DND-41 (cell line): ENCODE data around the gene MMP14.

Experiments
- EZH2 ChIP-seq: IDR thresholded peaks from 3 replicates; pipeline ENCODE4 v1.6.1; 2012; ENCODE audit warnings: borderline replicate concordance, low read depth, mild to moderate bottlenecking, moderate library complexity, low read length, inconsistent platforms; ENCODE audit not compliant: severe bottlenecking
- TF ChIP-seq, protein P1 (sequence below): IDR thresholded peaks from 2 replicates; pipeline ENCODE4 v1.5.1; 2012; ENCODE audit warnings: borderline replicate concordance, low read length, moderate library complexity, mild to moderate bottlenecking; ENCODE audit not compliant: poor library complexity, severe bottlenecking; ENCODE audit errors: extremely low read depth

DNA sequence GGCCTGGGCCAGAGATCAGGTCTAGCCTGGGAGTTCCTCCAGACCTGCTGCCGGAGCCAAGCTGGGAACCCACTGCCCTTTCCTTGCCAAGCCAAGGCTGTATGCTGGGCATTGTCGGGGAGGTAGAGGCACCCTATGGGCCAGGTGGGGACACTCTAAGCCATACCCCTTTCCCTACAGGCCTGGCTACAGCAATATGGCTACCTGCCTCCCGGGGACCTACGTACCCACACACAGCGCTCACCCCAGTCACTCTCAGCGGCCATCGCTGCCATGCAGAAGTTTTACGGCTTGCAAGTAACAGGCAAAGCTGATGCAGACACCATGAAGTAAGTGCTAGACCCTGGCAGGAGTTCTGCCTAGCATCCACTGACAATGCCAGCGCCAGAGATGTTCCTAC is 4.9 kb downstream of the MMP14 start:
- TF ChIP-seq, protein P1, sequence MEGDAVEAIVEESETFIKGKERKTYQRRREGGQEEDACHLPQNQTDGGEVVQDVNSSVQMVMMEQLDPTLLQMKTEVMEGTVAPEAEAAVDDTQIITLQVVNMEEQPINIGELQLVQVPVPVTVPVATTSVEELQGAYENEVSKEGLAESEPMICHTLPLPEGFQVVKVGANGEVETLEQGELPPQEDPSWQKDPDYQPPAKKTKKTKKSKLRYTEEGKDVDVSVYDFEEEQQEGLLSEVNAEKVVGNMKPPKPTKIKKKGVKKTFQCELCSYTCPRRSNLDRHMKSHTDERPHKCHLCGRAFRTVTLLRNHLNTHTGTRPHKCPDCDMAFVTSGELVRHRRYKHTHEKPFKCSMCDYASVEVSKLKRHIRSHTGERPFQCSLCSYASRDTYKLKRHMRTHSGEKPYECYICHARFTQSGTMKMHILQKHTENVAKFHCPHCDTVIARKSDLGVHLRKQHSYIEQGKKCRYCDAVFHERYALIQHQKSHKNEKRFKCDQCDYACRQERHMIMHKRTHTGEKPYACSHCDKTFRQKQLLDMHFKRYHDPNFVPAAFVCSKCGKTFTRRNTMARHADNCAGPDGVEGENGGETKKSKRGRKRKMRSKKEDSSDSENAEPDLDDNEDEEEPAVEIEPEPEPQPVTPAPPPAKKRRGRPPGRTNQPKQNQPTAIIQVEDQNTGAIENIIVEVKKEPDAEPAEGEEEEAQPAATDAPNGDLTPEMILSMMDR: no peak
- no peak for TF ChIP-seq EZH2
